Activated T-cell treated with anti-CD3 and anti-CD28 coated beads, Interleukin-2, amount 50 U/mL, for 72 hours (primary cell): ENCODE results near the gene KIAA1217. TPM values are rescaled to one million over a fixed set of nuclear protein-coding genes. Genes with fewer than 3 reads are reported as not detected.

Experiments
- ATAC-seq, 2 donors: fragments of 150-1000 bp; cut with Tn5 transposase; replicated peaks in 1 of 2; 2 replicates each; pipeline ENCODE4 v1.10.0; 2021; ENCODE audit warnings: moderate library complexity in 2 of 2, mild to moderate bottlenecking in 1 of 2
- DNase-seq, 2 donors: peaks; one replicate each; pipeline ENCODE4 v3.0.0; 2021 to 2022; ENCODE audit warnings: mixed read lengths in 1 of 2
- H3K27ac Mint-ChIP-seq: one replicate; pipeline ENCODE4 v1.8.0; 2022; ENCODE audit warnings: mild to moderate bottlenecking, moderate library complexity, mixed read lengths
- H3K27me3 Mint-ChIP-seq: one replicate; pipeline ENCODE4 v1.8.0; 2022; ENCODE audit warnings: low read depth, mixed read lengths
- H3K36me3 Mint-ChIP-seq, 2 donors: one replicate each; pipeline ENCODE4 v1.8.0; 2022; ENCODE audit warnings: mixed read lengths in 2 of 2, mild to moderate bottlenecking in 1 of 2; ENCODE audit not compliant: insufficient read depth in 2 of 2
- H3K4me1 Mint-ChIP-seq: one replicate; pipeline ENCODE4 v1.8.0; 2022; ENCODE audit warnings: low read depth, mixed read lengths
- H3K4me3 Mint-ChIP-seq, 2 donors: one replicate each; pipeline ENCODE4 v1.8.0; 2022; ENCODE audit warnings: mild to moderate bottlenecking in 2 of 2, mixed read lengths in 2 of 2, moderate library complexity in 2 of 2
- H3K9me3 Mint-ChIP-seq, 2 donors: one replicate each; pipeline ENCODE4 v1.8.0; 2022; ENCODE audit warnings: mixed read lengths in 2 of 2
- total RNA-seq, 2 donors: library from RNA; stranded (reverse); gene quantifications; one replicate each; pipeline ENCODE4 v1.2.3, GENCODE V29; 2022

The KIAA1217 gene
- total RNA-seq, 2 donors from 2014 or later, result 0.60 to 0.84 TPM

- Mint-ChIP-seq H3K27me3 (peaks cover 20% of the 10 kb centered on the region), H3K27ac (no peak overlapping the region), H3K9me3 (peaks cover 0 to 4% of the 10 kb centered on the region in 2 donors), H3K4me1 (no peaks in the 10 kb centered on the region), H3K36me3 (peaks cover 0 to 2% of the 10 kb centered on the region in 2 donors), H3K4me3 (no peak overlapping the region)
- no peak for DNase-seq
- ATAC-seq, result no peak
These were observed 327.7 kb downstream of the KIAA1217 start for GRCh38 chr10:24536636-24537035.

GRCh38 chr10:24541239-24541753 lies 332.4 kb downstream of the KIAA1217 start:
- ATAC-seq, result no peak
- H3K27me3 Mint-ChIP-seq, result no peaks in the 10 kb centered on the region
- no peaks in the 10 kb centered on the region for H3K4me1 Mint-ChIP-seq

GRCh38 chr10:24542314-24543270 lies 333.7 kb downstream of the KIAA1217 start:
- no peak for ATAC-seq
- DNase-seq, result no peak
- H3K4me3 Mint-ChIP-seq, result no peak overlapping the region
- no peak overlapping the region for H3K27ac Mint-ChIP-seq
- no peaks in the 10 kb centered on the region for H3K4me1 Mint-ChIP-seq
- H3K36me3 Mint-ChIP-seq, result no peaks in the 10 kb centered on the region
- H3K27me3 Mint-ChIP-seq, result no peaks in the 10 kb centered on the region
- no peaks in the 10 kb centered on the region for H3K9me3 Mint-ChIP-seq

More at GRCh38 chr10:24541239-24541753, 332.4 kb downstream of the KIAA1217 start:
- no peak for DNase-seq
- Mint-ChIP-seq H3K9me3 (no peaks in the 10 kb centered on the region), H3K27ac (no peak overlapping the region), H3K36me3 (no peaks in the 10 kb centered on the region), H3K4me3 (no peak overlapping the region)

GRCh38 chr10:24544776-24545175 lies 335.8 kb downstream of the KIAA1217 start:
- no peaks in the 10 kb centered on the region for H3K9me3 Mint-ChIP-seq

GRCh38 chr10:24545585-24545984 lies 336.6 kb downstream of the KIAA1217 start:
- ATAC-seq, result no peak
- Mint-ChIP-seq H3K4me1 (no peaks in the 10 kb centered on the region), H3K27me3 (no peaks in the 10 kb centered on the region), H3K27ac (no peak overlapping the region), H3K4me3 (no peak overlapping the region), H3K36me3 (no peaks in the 10 kb centered on the region), H3K9me3 (no peaks in the 10 kb centered on the region)
- DNase-seq, result no peak

More at GRCh38 chr10:24544776-24545175, 335.8 kb downstream of the KIAA1217 start:
- ATAC-seq, result no peak
- H3K27me3 Mint-ChIP-seq, result no peaks in the 10 kb centered on the region
- no peak overlapping the region for H3K4me3 Mint-ChIP-seq
- DNase-seq, result no peak
- H3K4me1 Mint-ChIP-seq, result no peaks in the 10 kb centered on the region
- no peaks in the 10 kb centered on the region for H3K36me3 Mint-ChIP-seq
- H3K27ac Mint-ChIP-seq, result no peak overlapping the region

- DNase-seq, result no peak
- peaks cover 9% of the 10 kb centered on the region for H3K27me3 Mint-ChIP-seq
- no peak for ATAC-seq
- H3K4me1 Mint-ChIP-seq, result no peaks in the 10 kb centered on the region
- H3K36me3 Mint-ChIP-seq, result no peaks in the 10 kb centered on the region
- no peaks in the 10 kb centered on the region for H3K9me3 Mint-ChIP-seq
- no peak overlapping the region for H3K4me3 Mint-ChIP-seq
- H3K27ac Mint-ChIP-seq, result no peak overlapping the region
These were observed 341.7 kb downstream of the KIAA1217 start for GRCh38 chr10:24550680-24551079.

GRCh38 chr10:24551161-24551560 lies 342.2 kb downstream of the KIAA1217 start:
- Mint-ChIP-seq H3K4me1 (no peaks in the 10 kb centered on the region), H3K36me3 (no peaks in the 10 kb centered on the region), H3K27me3 (peaks cover 12% of the 10 kb centered on the region), H3K4me3 (no peak overlapping the region), H3K9me3 (no peaks in the 10 kb centered on the region), H3K27ac (no peak overlapping the region)
- no peak for DNase-seq
- ATAC-seq, result no peak

GRCh38 chr10:24552346-24553016 lies 343.5 kb downstream of the KIAA1217 start:
- ATAC-seq (peak; percentile 34 to 39), DNase-seq (peak in 1 of 2 donors; percentile 21)
- no peak overlapping the region for H3K27ac Mint-ChIP-seq
- H3K4me1 Mint-ChIP-seq, result peaks cover 5% of the 10 kb centered on the region
- H3K9me3 Mint-ChIP-seq, result no peaks in the 10 kb centered on the region
- H3K36me3 Mint-ChIP-seq, result no peaks in the 10 kb centered on the region
- no peak overlapping the region for H3K4me3 Mint-ChIP-seq
- H3K27me3 Mint-ChIP-seq, result peaks cover 17% of the 10 kb centered on the region

- no peak for ATAC-seq
- Mint-ChIP-seq H3K36me3 (no peaks in the 10 kb centered on the region), H3K27me3 (peaks cover 17% of the 10 kb centered on the region), H3K4me1 (peaks cover 5% of the 10 kb centered on the region), H3K4me3 (no peak overlapping the region), H3K27ac (no peak overlapping the region), H3K9me3 (no peaks in the 10 kb centered on the region)
- no peak for DNase-seq
These were observed 344.2 kb downstream of the KIAA1217 start for GRCh38 chr10:24553051-24553612.

GRCh38 chr10:24554036-24554435 lies 345.1 kb downstream of the KIAA1217 start:
- Mint-ChIP-seq H3K4me3 (no peak overlapping the region), H3K27me3 (peaks cover 17% of the 10 kb centered on the region), H3K27ac (no peak overlapping the region), H3K4me1 (peaks cover 5% of the 10 kb centered on the region), H3K36me3 (no peaks in the 10 kb centered on the region), H3K9me3 (no peaks in the 10 kb centered on the region)
- DNase-seq (no peak), ATAC-seq (no peak)

- H3K27ac Mint-ChIP-seq, result no peak overlapping the region
- H3K36me3 Mint-ChIP-seq, result no peaks in the 10 kb centered on the region
- peaks cover 5% of the 10 kb centered on the region for H3K4me1 Mint-ChIP-seq
- no peak for ATAC-seq
- H3K27me3 Mint-ChIP-seq, result peaks cover 17% of the 10 kb centered on the region
- no peak for DNase-seq
- no peak overlapping the region for H3K4me3 Mint-ChIP-seq
- H3K9me3 Mint-ChIP-seq, result no peaks in the 10 kb centered on the region
These were observed 347.3 kb downstream of the KIAA1217 start for GRCh38 chr10:24556126-24556749.

GRCh38 chr10:24556750-24557742 lies 348.1 kb downstream of the KIAA1217 start:
- no peaks in the 10 kb centered on the region for H3K9me3 Mint-ChIP-seq
- H3K36me3 Mint-ChIP-seq, result no peaks in the 10 kb centered on the region
- no peak overlapping the region for H3K27ac Mint-ChIP-seq
- H3K4me3 Mint-ChIP-seq, result no peak overlapping the region
- peaks cover 17% of the 10 kb centered on the region for H3K27me3 Mint-ChIP-seq
- peaks cover 5% of the 10 kb centered on the region for H3K4me1 Mint-ChIP-seq
- DNase-seq (peak; percentile 18 to 33), ATAC-seq (peak; percentile 55 to 58)
